GM12875 (cell line): ENCODE measurements around the gene FUBP1.
"Not testable (repeated sequence)": the region's sequence is repeated elsewhere in the genome, so short reads cannot be mapped to it uniquely, and the experiment has no call there.

ENCODE experiments used
- H3K4me3 ChIP-seq: one replicate; pipeline ENCODE4 v1.5.1; 2011; ENCODE audit warnings: low read depth, low read length, control low read depth
- TF ChIP-seq, protein P1 (sequence below): IDR thresholded peaks from 2 replicates; pipeline ENCODE4 v1.5.1; 2011; ENCODE audit warnings: low read depth, mild to moderate bottlenecking, control low read depth, inconsistent platforms, low read length, moderate library complexity, borderline replicate concordance; ENCODE audit not compliant: insufficient read depth

The FUBP1 gene

GRCh38 chr1:77929806-77930205 lies 49.1 kb downstream of the FUBP1 start:
- no peak overlapping the region for H3K4me3 ChIP-seq
- TF ChIP-seq, protein P1, sequence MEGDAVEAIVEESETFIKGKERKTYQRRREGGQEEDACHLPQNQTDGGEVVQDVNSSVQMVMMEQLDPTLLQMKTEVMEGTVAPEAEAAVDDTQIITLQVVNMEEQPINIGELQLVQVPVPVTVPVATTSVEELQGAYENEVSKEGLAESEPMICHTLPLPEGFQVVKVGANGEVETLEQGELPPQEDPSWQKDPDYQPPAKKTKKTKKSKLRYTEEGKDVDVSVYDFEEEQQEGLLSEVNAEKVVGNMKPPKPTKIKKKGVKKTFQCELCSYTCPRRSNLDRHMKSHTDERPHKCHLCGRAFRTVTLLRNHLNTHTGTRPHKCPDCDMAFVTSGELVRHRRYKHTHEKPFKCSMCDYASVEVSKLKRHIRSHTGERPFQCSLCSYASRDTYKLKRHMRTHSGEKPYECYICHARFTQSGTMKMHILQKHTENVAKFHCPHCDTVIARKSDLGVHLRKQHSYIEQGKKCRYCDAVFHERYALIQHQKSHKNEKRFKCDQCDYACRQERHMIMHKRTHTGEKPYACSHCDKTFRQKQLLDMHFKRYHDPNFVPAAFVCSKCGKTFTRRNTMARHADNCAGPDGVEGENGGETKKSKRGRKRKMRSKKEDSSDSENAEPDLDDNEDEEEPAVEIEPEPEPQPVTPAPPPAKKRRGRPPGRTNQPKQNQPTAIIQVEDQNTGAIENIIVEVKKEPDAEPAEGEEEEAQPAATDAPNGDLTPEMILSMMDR = no peak

GRCh38 chr1:77927414-77927813 lies 51.5 kb downstream of the FUBP1 start:
- peak overlapping the region; percentile 36 for H3K4me3 ChIP-seq

DNA sequence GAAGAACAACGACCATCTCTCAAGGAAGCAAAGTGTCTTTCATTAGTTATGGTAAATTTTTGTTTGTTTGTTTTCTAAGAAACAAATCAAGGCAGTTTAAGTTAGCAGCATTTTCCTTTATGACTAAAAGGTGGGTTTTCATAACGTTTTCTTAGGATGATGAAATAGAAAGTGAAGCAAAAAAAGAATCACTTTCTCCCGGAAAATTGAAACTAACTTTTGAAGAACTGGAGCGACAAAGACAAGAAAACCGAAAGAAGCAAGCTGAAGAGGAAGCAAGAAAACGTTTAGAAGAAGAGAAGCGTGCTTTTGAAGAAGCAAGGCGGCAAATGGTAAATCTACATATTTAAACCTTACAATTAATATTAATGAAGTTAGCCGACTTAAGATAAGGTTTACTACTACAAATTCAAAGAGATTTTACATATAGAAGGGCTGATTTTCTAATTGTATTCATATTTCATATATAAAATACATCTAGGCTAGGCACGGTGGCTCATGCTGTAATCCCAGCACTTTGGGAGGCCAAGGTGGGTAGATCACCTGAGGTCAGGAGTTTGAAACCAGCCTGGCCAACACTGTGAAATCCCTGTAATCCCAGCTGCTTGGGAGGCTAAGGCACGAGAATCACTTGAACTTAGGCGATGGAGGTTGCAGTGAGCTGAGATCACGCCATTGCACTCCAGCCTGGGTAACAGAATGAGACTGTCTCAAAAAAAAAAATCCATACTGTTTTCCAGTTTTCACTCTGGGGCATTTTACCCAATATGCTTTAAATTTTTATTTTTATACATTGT lies 52.1 kb downstream of the FUBP1 start:
- TF ChIP-seq, protein P1 = no peak
- peak overlapping the region; percentile 36 for H3K4me3 ChIP-seq

More at GRCh38 chr1:77927414-77927813, 51.5 kb downstream of the FUBP1 start:
- TF ChIP-seq, protein P1 = no peak

GRCh38 chr1:77925956-77926355 lies 52.9 kb downstream of the FUBP1 start:
- H3K4me3 ChIP-seq = no peak overlapping the region
- TF ChIP-seq, protein P1 = no peak

DNA sequence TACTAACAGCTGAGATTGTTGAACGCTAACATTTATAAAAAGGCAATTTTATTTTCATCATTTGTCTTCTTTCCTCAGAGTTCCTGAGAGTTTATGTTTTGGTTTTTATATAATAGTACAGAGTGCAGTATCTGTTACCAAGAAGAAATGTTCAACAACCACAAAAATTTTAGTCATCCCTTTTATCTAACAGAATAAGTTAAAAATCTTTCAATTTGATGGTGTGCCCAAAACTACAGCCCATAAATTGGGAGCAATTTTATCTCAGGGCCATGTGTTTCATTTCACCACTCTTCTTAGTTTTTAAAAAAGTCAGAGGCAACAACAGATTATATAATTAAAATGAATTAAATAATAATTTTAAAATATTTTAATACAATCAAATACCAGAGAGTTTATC lies 53.4 kb downstream of the FUBP1 start:
- H3K4me3 ChIP-seq = no peak overlapping the region
- TF ChIP-seq, protein P1 = no peak

DNA sequence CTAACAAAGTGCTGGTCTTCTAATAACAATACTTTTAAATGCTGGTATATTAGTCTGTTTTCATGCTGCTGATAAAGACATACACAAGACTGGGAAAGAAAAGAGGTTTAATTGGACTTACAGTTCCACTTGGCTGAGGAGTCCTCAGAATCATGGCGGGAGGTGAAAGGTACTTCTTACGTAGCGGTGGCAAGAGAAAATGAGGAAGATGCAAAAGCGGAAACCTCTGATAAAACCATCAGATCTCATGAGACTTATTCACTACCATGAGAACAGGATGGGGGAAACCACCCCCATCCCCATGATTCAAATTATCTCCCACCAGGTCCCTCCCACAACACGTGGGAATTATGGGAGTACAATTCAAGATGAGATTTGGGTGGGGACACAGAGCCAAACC lies 60.0 kb downstream of the FUBP1 start:
- not testable (repeated sequence) for H3K4me3 ChIP-seq

- no peak overlapping the region for H3K4me3 ChIP-seq
- TF ChIP-seq, protein P1 = no peak
Observed at GRCh38 chr1:77910116-77910515, 68.8 kb downstream of the FUBP1 start.
